Panc1 (cell line): ENCODE data around the gene RHEB.

ENCODE experiments used
- CTCF ChIP-seq: fragments of 450-650 bp; IDR thresholded peaks from 2 replicates; pipeline ENCODE4 v1.5.1; 2017; ENCODE audit warnings: mild to moderate bottlenecking
- SIN3A ChIP-seq: IDR thresholded peaks from 2 replicates; pipeline ENCODE4 v1.6.1; 2012; ENCODE audit warnings: low read depth, mild to moderate bottlenecking, low read length, moderate library complexity, borderline replicate concordance; ENCODE audit not compliant: insufficient read depth
- TF ChIP-seq, protein P1 (sequence below), 2 experiments: IDR thresholded peaks; 2 replicates each; pipeline ENCODE4 v1.6.1; 2011 to 2012; ENCODE audit warnings: low read depth in 2 of 2, control low read depth in 1 of 2, low read length in 1 of 2, mild to moderate bottlenecking in 1 of 2, moderate library complexity in 1 of 2; ENCODE audit not compliant: insufficient read depth in 1 of 2

- TF ChIP-seq, protein P1, sequence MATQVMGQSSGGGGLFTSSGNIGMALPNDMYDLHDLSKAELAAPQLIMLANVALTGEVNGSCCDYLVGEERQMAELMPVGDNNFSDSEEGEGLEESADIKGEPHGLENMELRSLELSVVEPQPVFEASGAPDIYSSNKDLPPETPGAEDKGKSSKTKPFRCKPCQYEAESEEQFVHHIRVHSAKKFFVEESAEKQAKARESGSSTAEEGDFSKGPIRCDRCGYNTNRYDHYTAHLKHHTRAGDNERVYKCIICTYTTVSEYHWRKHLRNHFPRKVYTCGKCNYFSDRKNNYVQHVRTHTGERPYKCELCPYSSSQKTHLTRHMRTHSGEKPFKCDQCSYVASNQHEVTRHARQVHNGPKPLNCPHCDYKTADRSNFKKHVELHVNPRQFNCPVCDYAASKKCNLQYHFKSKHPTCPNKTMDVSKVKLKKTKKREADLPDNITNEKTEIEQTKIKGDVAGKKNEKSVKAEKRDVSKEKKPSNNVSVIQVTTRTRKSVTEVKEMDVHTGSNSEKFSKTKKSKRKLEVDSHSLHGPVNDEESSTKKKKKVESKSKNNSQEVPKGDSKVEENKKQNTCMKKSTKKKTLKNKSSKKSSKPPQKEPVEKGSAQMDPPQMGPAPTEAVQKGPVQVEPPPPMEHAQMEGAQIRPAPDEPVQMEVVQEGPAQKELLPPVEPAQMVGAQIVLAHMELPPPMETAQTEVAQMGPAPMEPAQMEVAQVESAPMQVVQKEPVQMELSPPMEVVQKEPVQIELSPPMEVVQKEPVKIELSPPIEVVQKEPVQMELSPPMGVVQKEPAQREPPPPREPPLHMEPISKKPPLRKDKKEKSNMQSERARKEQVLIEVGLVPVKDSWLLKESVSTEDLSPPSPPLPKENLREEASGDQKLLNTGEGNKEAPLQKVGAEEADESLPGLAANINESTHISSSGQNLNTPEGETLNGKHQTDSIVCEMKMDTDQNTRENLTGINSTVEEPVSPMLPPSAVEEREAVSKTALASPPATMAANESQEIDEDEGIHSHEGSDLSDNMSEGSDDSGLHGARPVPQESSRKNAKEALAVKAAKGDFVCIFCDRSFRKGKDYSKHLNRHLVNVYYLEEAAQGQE (IDR thresholded peaks at IDR 0.05; ENCODE audit: insufficient read depth in 1 of 2, low read depth in 2 of 2, low read length in 1 of 2), result no peak
- no peak for TF ChIP-seq CTCF
- no peak for TF ChIP-seq SIN3A
These were observed 95.8 kb downstream of the RHEB start for GRCh38 chr7:151423936-151424335.
